Measurements from ENCODE around the gene VPS8.

VPS8 gene

DNA sequence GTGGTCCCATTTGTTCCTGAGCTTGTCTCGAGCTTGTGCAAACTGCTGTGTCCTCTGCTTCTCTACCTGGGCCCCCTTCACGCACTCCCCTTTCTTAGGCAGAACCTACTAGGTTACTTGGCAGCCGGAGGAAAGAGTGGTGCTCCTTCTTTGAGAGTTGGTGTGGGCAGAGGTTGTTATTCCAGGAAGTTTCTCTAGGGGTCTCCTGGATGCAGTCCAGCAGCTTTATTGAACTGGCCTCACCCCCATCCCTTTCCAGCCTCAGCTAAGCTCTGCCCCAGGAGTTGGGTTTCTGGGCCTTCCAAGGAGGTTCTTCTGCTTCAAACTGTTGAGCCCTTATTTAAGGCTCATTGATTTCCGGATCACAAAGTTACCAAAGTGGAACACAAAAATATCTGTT, 237.7 kb downstream of the VPS8 start:
- no peak overlapping the region for H3K4me3 ChIP-seq (ENCODE audit: low read length)
- H3K4me2 ChIP-seq (ENCODE audit: low read length): no peak overlapping the region
- H3K36me3 ChIP-seq (ENCODE audit: insufficient read depth, low read length): peaks cover 29% of the 10 kb centered on the region
- H3K4me1 ChIP-seq (ENCODE audit: control insufficient read depth, insufficient read depth, low read length): peaks cover 14% of the 10 kb centered on the region
- no peak overlapping the region for H3K9ac ChIP-seq (ENCODE audit: low read depth, low read length)
- H3K27me3 ChIP-seq (ENCODE audit: control insufficient read depth, insufficient read depth, low read length): no peaks in the 10 kb centered on the region
- H3K9me3 ChIP-seq (replicated peaks; ENCODE audit: low read length): no peaks in the 10 kb centered on the region

DNA sequence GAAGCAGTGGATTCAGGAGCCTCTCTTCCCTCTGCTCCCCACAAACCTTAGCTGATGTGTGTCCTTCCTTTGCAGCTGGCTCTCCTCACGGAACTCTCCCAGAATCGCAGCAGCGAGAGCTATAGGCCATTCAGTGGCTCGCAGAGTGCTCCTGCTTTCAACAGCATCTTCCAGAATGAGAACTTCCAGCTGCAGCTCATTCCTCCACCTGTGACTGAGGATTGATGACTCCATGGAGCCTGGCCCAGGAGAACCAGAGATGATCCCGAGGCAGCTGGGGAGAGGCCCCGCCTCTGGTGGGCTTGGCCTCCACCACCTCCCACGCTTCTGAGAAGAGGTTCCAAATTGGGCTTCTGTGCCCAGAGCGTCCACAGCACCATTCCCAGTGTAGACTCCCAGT, 239.8 kb downstream of the VPS8 start:
- Histone ChIP-seq H3K4me1 (ENCODE audit: control insufficient read depth, insufficient read depth, low read length) (no peaks in the 10 kb centered on the region), H3K36me3 (ENCODE audit: insufficient read depth, low read length) (peaks cover 29% of the 10 kb centered on the region), H3K4me2 (ENCODE audit: low read length) (no peak overlapping the region), H3K9me3 (replicated peaks; ENCODE audit: low read length) (no peaks in the 10 kb centered on the region), H3K4me3 (ENCODE audit: low read length) (no peak overlapping the region), H3K27me3 (ENCODE audit: control insufficient read depth, insufficient read depth, low read length) (no peaks in the 10 kb centered on the region), H3K9ac (ENCODE audit: low read depth, low read length) (no peak overlapping the region)

GRCh38 chr3:185052631-185053030, 240.7 kb downstream of the VPS8 start:
- Histone ChIP-seq H3K4me2 (ENCODE audit: low read length) (no peak overlapping the region), H3K4me3 (ENCODE audit: low read length) (no peak overlapping the region), H3K9me3 (replicated peaks; ENCODE audit: low read length) (no peaks in the 10 kb centered on the region), H3K27me3 (ENCODE audit: control insufficient read depth, insufficient read depth, low read length) (no peaks in the 10 kb centered on the region), H3K4me1 (ENCODE audit: control insufficient read depth, insufficient read depth, low read length) (no peaks in the 10 kb centered on the region), H3K9ac (ENCODE audit: low read depth, low read length) (no peak overlapping the region), H3K36me3 (ENCODE audit: insufficient read depth, low read length) (peaks cover 29% of the 10 kb centered on the region)

DNA sequence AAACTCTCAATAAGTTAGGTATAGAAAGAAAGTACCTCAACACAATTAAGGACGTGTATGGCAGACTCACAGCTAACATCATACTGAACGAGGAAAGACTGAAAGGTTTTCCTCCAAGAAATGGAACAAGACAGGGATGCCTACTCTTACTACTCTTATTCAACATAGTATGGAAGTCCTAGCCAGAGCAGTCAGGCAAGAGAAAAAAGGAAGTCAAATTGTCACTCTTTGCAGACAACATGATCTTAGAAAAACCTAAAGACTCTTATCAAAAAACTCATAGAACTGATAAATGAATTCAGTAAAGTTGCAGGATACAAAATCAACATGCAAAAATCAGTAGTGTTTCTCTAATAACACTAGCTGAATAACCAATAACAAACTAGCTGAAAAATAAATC, 244.9 kb downstream of the VPS8 start:
- H3K9me3 ChIP-seq (replicated peaks; ENCODE audit: low read length): no peaks in the 10 kb centered on the region
- no peak overlapping the region for H3K4me2 ChIP-seq (ENCODE audit: low read length)
- H3K36me3 ChIP-seq (ENCODE audit: insufficient read depth, low read length): peaks cover 10% of the 10 kb centered on the region
- no peak overlapping the region for H3K4me3 ChIP-seq (ENCODE audit: low read length)
- H3K27me3 ChIP-seq (ENCODE audit: control insufficient read depth, insufficient read depth, low read length): no peaks in the 10 kb centered on the region
- no peaks in the 10 kb centered on the region for H3K4me1 ChIP-seq (ENCODE audit: control insufficient read depth, insufficient read depth, low read length)
- no peak overlapping the region for H3K9ac ChIP-seq (ENCODE audit: low read depth, low read length)

- Histone ChIP-seq H3K9ac (ENCODE audit: low read depth, low read length) (no peak overlapping the region), H3K4me2 (ENCODE audit: low read length) (no peak overlapping the region), H3K36me3 (ENCODE audit: insufficient read depth, low read length) (peaks cover 6% of the 10 kb centered on the region), H3K4me1 (ENCODE audit: control insufficient read depth, insufficient read depth, low read length) (no peaks in the 10 kb centered on the region), H3K27me3 (ENCODE audit: control insufficient read depth, insufficient read depth, low read length) (no peaks in the 10 kb centered on the region), H3K9me3 (replicated peaks; ENCODE audit: low read length) (no peaks in the 10 kb centered on the region), H3K4me3 (ENCODE audit: low read length) (no peak overlapping the region)
These were observed 245.9 kb downstream of the VPS8 start for GRCh38 chr3:185057829-185058228.

- Histone ChIP-seq H3K9ac (ENCODE audit: low read depth, low read length) (no peak overlapping the region), H3K4me1 (ENCODE audit: control insufficient read depth, insufficient read depth, low read length) (no peaks in the 10 kb centered on the region), H3K27me3 (ENCODE audit: control insufficient read depth, insufficient read depth, low read length) (no peaks in the 10 kb centered on the region), H3K4me2 (ENCODE audit: low read length) (no peak overlapping the region), H3K9me3 (replicated peaks; ENCODE audit: low read length) (no peaks in the 10 kb centered on the region), H3K4me3 (ENCODE audit: low read length) (no peak overlapping the region), H3K36me3 (ENCODE audit: insufficient read depth, low read length) (no peaks in the 10 kb centered on the region)
These were observed 246.8 kb downstream of the VPS8 start for GRCh38 chr3:185058796-185059195.

DNA sequence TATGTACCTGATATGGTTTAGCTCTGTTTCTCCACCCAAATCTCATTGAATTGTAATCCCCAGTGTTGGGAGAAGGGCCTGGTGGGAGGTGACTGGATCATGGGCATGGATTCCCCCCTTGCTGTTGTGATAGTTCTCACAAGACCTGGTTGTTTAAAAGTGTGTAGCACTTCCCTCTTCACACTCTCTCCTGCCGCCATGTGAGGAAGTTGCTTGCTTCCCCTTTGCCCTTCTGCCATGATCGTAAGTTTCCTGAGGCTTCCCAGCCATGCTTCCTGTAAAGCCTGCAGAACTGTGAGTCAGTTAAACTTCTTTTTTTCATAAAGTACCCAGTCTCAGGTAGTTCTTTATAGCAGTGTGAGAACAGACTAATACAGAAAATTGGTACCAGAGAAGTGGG, 247.8 kb downstream of the VPS8 start:
- H3K4me2 ChIP-seq (ENCODE audit: low read length): no peak overlapping the region
- no peaks in the 10 kb centered on the region for H3K36me3 ChIP-seq (ENCODE audit: insufficient read depth, low read length)
- H3K4me1 ChIP-seq (ENCODE audit: control insufficient read depth, insufficient read depth, low read length): no peaks in the 10 kb centered on the region
- H3K9ac ChIP-seq (ENCODE audit: low read depth, low read length): no peak overlapping the region
- H3K27me3 ChIP-seq (ENCODE audit: control insufficient read depth, insufficient read depth, low read length): no peaks in the 10 kb centered on the region
- no peaks in the 10 kb centered on the region for H3K9me3 ChIP-seq (replicated peaks; ENCODE audit: low read length)
- H3K4me3 ChIP-seq (ENCODE audit: low read length): no peak overlapping the region

DNA sequence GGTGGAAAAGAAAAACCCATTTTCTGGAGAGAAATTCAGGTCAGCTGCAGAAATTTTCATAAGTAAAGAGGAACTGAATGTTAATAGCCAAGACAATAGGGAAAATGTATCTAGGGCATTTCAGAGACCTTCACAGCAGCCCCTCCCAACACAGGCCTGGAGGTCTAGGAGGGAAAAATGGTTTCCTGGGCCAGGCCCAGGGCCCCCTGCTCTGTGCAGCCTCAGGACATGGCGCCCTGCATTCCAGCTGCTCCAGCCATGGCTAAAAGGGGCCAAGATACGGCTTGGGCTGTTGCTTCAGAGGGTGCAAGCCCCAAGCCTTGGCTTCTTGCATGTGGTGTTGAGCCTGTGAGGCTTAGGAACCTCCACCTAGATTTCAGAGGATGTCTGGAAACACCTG, 248.7 kb downstream of the VPS8 start:
- no peaks in the 10 kb centered on the region for H3K4me1 ChIP-seq (ENCODE audit: control insufficient read depth, insufficient read depth, low read length)
- no peak overlapping the region for H3K9ac ChIP-seq (ENCODE audit: low read depth, low read length)
- H3K4me3 ChIP-seq (ENCODE audit: low read length): no peak overlapping the region
- no peaks in the 10 kb centered on the region for H3K9me3 ChIP-seq (replicated peaks; ENCODE audit: low read length)
- no peaks in the 10 kb centered on the region for H3K27me3 ChIP-seq (ENCODE audit: control insufficient read depth, insufficient read depth, low read length)
- no peak overlapping the region for H3K4me2 ChIP-seq (ENCODE audit: low read length)
- H3K36me3 ChIP-seq (ENCODE audit: insufficient read depth, low read length): no peaks in the 10 kb centered on the region

- no peaks in the 10 kb centered on the region for H3K36me3 ChIP-seq (ENCODE audit: insufficient read depth, low read length)
- H3K4me2 ChIP-seq (ENCODE audit: low read length): no peak overlapping the region
- no peaks in the 10 kb centered on the region for H3K4me1 ChIP-seq (ENCODE audit: control insufficient read depth, insufficient read depth, low read length)
- H3K9ac ChIP-seq (ENCODE audit: low read depth, low read length): no peak overlapping the region
- no peaks in the 10 kb centered on the region for H3K9me3 ChIP-seq (replicated peaks; ENCODE audit: low read length)
- H3K4me3 ChIP-seq (ENCODE audit: low read length): no peak overlapping the region
- H3K27me3 ChIP-seq (ENCODE audit: control insufficient read depth, insufficient read depth, low read length): peaks cover 4% of the 10 kb centered on the region
These were observed 250.2 kb downstream of the VPS8 start for GRCh38 chr3:185062191-185062590.

DNA sequence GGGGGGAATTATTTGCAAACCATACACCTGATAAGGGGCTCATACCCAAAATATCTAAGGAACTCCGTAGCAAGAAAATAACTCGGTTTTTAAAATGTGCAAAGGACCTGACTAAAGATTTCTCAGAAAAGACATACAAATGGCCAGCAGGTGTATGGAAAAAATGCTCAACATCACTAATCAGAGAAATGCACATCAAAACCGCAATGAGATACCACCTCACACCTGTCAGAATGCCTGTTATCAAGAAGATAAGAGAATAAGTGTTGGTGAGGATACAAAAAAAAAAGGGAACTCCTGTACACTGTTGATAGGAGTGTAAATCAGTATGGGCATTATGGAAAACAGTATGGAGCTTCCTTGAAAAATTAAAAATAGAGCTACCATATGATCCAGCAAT, 251.5 kb downstream of the VPS8 start:
- no peaks in the 10 kb centered on the region for H3K9me3 ChIP-seq (replicated peaks; ENCODE audit: low read length)
- H3K4me1 ChIP-seq (ENCODE audit: control insufficient read depth, insufficient read depth, low read length): no peaks in the 10 kb centered on the region
- no peak overlapping the region for H3K9ac ChIP-seq (ENCODE audit: low read depth, low read length)
- no peak overlapping the region for H3K4me2 ChIP-seq (ENCODE audit: low read length)
- H3K27me3 ChIP-seq (ENCODE audit: control insufficient read depth, insufficient read depth, low read length): peaks cover 7% of the 10 kb centered on the region
- no peak overlapping the region for H3K4me3 ChIP-seq (ENCODE audit: low read length)
- no peaks in the 10 kb centered on the region for H3K36me3 ChIP-seq (ENCODE audit: insufficient read depth, low read length)

DNA sequence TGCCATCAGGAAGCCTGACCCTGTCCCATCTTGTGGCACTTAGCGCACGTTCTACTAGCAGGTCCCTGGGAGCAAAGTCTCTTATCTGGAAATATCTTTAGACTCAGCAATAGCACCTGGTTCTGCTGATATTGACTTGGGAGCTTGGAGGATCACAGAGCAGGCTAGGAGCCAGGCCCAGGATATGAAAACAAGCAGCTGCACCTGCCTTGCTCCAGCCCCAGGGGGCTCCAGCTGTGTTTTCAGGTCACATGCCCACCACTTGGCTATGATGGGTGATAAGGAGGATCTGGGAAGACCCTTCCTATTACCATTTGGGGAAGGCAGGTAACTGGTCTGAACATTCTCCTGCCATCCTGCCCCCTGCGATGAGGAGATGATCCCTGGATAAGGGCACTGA, 253.1 kb downstream of the VPS8 start:
- H3K36me3 ChIP-seq (ENCODE audit: insufficient read depth, low read length): no peaks in the 10 kb centered on the region
- H3K9ac ChIP-seq (ENCODE audit: low read depth, low read length): no peak overlapping the region
- H3K4me1 ChIP-seq (ENCODE audit: control insufficient read depth, insufficient read depth, low read length): no peaks in the 10 kb centered on the region
- H3K27me3 ChIP-seq (ENCODE audit: control insufficient read depth, insufficient read depth, low read length): peaks cover 7% of the 10 kb centered on the region
- no peaks in the 10 kb centered on the region for H3K9me3 ChIP-seq (replicated peaks; ENCODE audit: low read length)
- no peak overlapping the region for H3K4me3 ChIP-seq (ENCODE audit: low read length)
- H3K4me2 ChIP-seq (ENCODE audit: low read length): no peak overlapping the region

DNA sequence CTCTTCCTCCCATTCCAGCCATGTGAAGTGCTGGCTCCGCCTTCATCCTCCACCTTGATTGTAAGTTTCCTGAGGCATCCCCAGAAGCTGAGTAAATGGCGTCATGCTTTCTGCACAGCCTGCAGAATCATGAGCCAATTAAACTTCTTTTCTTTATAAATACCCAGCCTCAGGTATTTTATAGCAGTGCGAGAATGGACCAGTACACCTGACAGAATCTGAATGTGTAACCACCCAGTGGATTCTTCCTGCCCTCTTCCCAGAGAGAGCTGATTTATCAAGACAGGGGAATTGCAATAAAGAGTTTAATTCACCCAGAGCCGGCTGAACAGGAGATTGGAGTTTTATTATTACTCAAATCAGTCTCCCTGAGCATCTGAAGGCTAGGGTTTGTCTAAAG, 254.3 kb downstream of the VPS8 start:
- H3K9me3 ChIP-seq (replicated peaks; ENCODE audit: low read length): no peaks in the 10 kb centered on the region
- no peak overlapping the region for H3K9ac ChIP-seq (ENCODE audit: low read depth, low read length)
- no peak overlapping the region for H3K4me2 ChIP-seq (ENCODE audit: low read length)

More for the DNA sequence above, 254.3 kb downstream of the VPS8 start:
- Histone ChIP-seq H3K36me3 (ENCODE audit: insufficient read depth, low read length) (no peaks in the 10 kb centered on the region), H3K27me3 (ENCODE audit: control insufficient read depth, insufficient read depth, low read length) (peaks cover 7% of the 10 kb centered on the region), H3K4me3 (ENCODE audit: low read length) (no peak overlapping the region), H3K4me1 (ENCODE audit: control insufficient read depth, insufficient read depth, low read length) (no peaks in the 10 kb centered on the region)

All from skeletal muscle satellite cell (primary cell).